ENCODE data around the gene OR52E4.

Gene OR52E4

DNA sequence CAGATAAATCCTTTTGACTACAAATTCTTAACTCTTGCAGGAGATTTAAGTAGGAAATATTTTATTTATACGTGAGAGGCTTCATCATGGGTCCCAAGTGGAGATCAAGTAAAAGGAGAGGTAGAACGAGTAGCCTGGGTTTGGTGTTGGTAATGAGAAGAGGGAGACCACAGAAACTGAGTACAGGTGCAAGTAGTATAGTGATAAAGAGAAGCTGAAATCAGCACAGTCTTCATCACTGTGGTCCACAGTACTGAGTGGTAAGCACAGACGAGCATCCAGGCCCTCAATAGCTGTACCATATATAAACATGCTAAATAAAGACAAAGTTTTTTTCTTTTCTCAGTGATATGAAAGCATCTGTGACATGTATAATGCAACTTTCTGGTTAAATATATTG is 6.7 kb downstream of the OR52E4 start:
- Mint-ChIP-seq H3K4me1 (no peaks in the 10 kb centered on the region), H3K4me3 (no peak overlapping the region), H3K27me3 (ENCODE audit: low read depth, poor library complexity) (no peaks in the 10 kb centered on the region), H3K36me3 (ENCODE audit: low read depth) (no peaks in the 10 kb centered on the region), H3K27ac (no peak overlapping the region), H3K9me3 (no peaks in the 10 kb centered on the region)
- DNase-seq = no peak
- TF ChIP-seq CTCF (IDR thresholded peaks at IDR 0.05) = no peak

DNA sequence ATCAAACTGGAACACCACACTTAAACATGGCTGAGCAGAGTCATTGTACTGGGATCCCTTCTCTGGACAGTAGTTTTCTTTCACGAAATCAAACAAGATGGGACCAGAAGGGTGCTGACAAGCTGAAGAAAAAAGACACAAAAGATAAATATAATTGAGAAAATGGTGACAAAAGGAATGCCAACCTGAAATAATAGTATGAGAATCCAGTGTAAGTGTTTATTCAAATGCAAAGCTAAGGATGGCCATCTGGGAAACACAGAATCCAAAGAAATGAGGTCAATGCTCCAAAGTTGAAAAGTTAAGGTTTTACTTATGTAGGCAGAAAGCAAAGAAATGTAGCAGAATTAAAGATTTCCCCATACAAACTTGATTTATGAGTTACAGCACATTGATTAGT is 7.2 kb downstream of the OR52E4 start:
- Mint-ChIP-seq H3K36me3 (ENCODE audit: low read depth) (no peaks in the 10 kb centered on the region), H3K4me3 (no peak overlapping the region), H3K27ac (no peak overlapping the region), H3K27me3 (ENCODE audit: low read depth, poor library complexity) (no peaks in the 10 kb centered on the region), H3K4me1 (no peaks in the 10 kb centered on the region), H3K9me3 (no peaks in the 10 kb centered on the region)
- no peak for TF ChIP-seq CTCF (IDR thresholded peaks at IDR 0.05)
- no peak for DNase-seq

GRCh38 chr11:5891216-5891800 is 10.9 kb downstream of the OR52E4 start:
- TF ChIP-seq CTCF (IDR thresholded peaks at IDR 0.05) = peak; percentile 56

DNA sequence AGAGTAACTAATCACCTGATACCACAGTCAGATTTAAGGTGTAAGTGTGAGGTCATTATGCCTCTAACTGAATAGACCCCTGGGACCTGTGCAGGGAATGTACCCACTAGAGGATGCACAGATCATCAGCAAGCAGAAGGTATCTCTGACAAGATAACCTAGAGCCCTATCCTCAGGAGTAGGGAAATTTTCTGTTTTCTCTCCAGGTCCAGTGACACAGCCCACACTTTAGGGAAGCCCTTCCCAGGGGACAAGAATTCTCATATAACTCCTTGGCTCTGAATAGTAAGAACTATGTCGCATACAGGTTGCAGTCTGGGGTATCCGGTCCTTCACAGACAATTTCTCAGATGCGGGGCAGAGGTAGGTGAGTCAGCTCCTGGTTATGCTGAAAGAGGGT is 12.5 kb downstream of the OR52E4 start, which contains the start of gene OR52E5:
Gene OR52E5 (plus strand): TSS at position 301 of the 400 bp plus-strand sequence. CDS start 7,569 bp downstream, outside the sequence.
- H3K4me1 Mint-ChIP-seq = no peaks in the 10 kb centered on the region
- H3K36me3 Mint-ChIP-seq (ENCODE audit: low read depth) = no peaks in the 10 kb centered on the region
- H3K9me3 Mint-ChIP-seq = no peaks in the 10 kb centered on the region
- no peak for TF ChIP-seq CTCF (IDR thresholded peaks at IDR 0.05)
- H3K27me3 Mint-ChIP-seq (ENCODE audit: low read depth, poor library complexity) = peaks cover 7% of the 10 kb centered on the region
- H3K4me3 Mint-ChIP-seq = no peak within 1 kb of the TSS
- DNase-seq = no peak
- no peak within 1 kb of the TSS for H3K27ac Mint-ChIP-seq

More at GRCh38 chr11:5891216-5891800, 10.9 kb downstream of the OR52E4 start:
- no peaks in the 10 kb centered on the region for H3K9me3 Mint-ChIP-seq
- no peak overlapping the region for H3K27ac Mint-ChIP-seq
- no peaks in the 10 kb centered on the region for H3K4me1 Mint-ChIP-seq
- DNase-seq = no peak
- H3K27me3 Mint-ChIP-seq (ENCODE audit: low read depth, poor library complexity) = peaks cover 7% of the 10 kb centered on the region
- no peaks in the 10 kb centered on the region for H3K36me3 Mint-ChIP-seq (ENCODE audit: low read depth)
- H3K4me3 Mint-ChIP-seq = no peak overlapping the region

DNA sequence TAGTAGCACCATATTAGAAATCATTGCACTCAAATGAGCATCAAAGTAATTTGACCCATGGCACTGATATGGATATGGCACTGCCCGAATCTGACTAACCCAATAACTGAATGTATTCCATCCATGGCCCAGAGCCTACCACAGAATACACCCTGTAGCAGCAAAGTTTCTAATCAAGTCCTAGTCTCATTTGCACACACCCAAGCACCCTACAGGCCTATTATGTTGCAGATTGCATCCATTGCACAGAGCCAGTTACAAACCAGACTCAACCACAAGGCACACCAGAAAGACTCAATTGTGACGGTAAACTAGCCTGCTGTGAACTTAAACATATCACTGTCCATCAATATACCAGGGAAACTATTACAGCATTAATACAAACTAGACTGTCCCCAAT is 19.1 kb downstream of the OR52E4 start:
- Mint-ChIP-seq H3K4me3 (no peak overlapping the region), H3K27ac (no peak overlapping the region), H3K27me3 (ENCODE audit: low read depth, poor library complexity) (peaks cover 6% of the 10 kb centered on the region), H3K4me1 (no peaks in the 10 kb centered on the region), H3K36me3 (ENCODE audit: low read depth) (no peaks in the 10 kb centered on the region), H3K9me3 (no peaks in the 10 kb centered on the region)
- TF ChIP-seq CTCF (IDR thresholded peaks at IDR 0.05) = no peak
- DNase-seq = no peak

GRCh38 chr11:5910540-5910939 is 30.1 kb downstream of the OR52E4 start:
- DNase-seq = no peak
- no peaks in the 10 kb centered on the region for H3K4me1 Mint-ChIP-seq
- no peak overlapping the region for H3K27ac Mint-ChIP-seq
- TF ChIP-seq CTCF (IDR thresholded peaks at IDR 0.05) = no peak
- H3K9me3 Mint-ChIP-seq = peaks cover 27% of the 10 kb centered on the region
- no peak overlapping the region for H3K4me3 Mint-ChIP-seq
- peaks cover 3% of the 10 kb centered on the region for H3K27me3 Mint-ChIP-seq (ENCODE audit: low read depth, poor library complexity)
- H3K36me3 Mint-ChIP-seq (ENCODE audit: low read depth) = no peaks in the 10 kb centered on the region

Measured in nephron progenitor cell (in vitro differentiated cells).